Measurements from ENCODE around the gene KIAA1210. TPM values are rescaled to one million over a fixed set of nuclear protein-coding genes. Genes with fewer than 3 reads are reported as not detected.

The KIAA1210 gene
- total and polyA plus RNA-seq, 10 of the 15 experiments (the other 5 are each of a cell fraction or from before 2014, with no cell fraction given), result 0.01 TPM; not detected in 9

DNA sequence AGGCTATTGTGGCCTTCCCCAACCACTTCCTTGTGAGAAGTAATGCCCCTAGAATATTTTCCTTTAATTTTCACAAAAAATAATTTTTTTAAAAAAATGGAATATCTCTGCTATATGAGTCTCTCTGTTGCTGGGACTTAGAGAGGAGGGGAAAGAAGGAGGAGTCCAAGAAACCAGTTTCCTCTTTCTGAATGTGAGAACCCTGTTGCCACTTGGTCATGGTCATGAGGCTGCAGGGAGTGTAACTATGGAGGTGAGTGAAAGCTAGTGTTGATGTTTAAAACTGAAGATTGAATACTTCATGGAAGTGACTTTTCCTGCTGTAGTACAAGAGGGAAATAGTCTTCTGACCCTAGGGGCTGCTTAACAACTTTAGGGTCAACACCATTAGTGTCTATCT, 20.4 kb downstream of the KIAA1210 start:
- ChIA-PET SMC1A (ENCODE audit: uncharacterized antibody, unreplicated experiment) (no interaction called here), RAD21 (ENCODE audit: unreplicated experiment) (no interaction called here), POLR2A (no interaction called here), CTCF (interaction anchor here (2.1 kb wide), 1 partner anchor 12 kb away, joined by 7 read pairs; no protein-coding TSS in a partner anchor)
- Histone ChIP-seq H3K4me1 (ENCODE audit: control insufficient read depth, insufficient read depth, low read length) (no peaks in the 10 kb centered on the region), H3K4me2 (ENCODE audit: control insufficient read depth, insufficient read depth) (no peak overlapping the region), H3K27ac (ENCODE audit: control insufficient read depth, insufficient read depth) (no peak overlapping the region), H3K36me3 (ENCODE audit: control insufficient read depth in 2 of 2, insufficient read depth in 2 of 2, low read length in 1 of 2) (no peaks in the 10 kb centered on the region), H2AFZ (ENCODE audit: control insufficient read depth, low read depth, low read length) (no peak overlapping the region), H4K20me1 (ENCODE audit: control insufficient read depth, insufficient read depth) (no peaks in the 10 kb centered on the region), H3K9ac (ENCODE audit: control insufficient read depth, insufficient read depth, low read length) (no peak overlapping the region), H3K4me3 (no peak overlapping the region), H3K27me3 (replicated peaks in 1 of 2; ENCODE audit: control insufficient read depth in 2 of 2, insufficient read depth in 2 of 2, low read length in 1 of 2) (no peaks in the 10 kb centered on the region), H3K9me3 (replicated peaks; ENCODE audit: control insufficient read depth, insufficient read depth, low read length) (no peaks in the 10 kb centered on the region; the same call in 2 of the 3 replicates), H3K79me2 (ENCODE audit: control insufficient read depth, insufficient read depth, low read length) (no peaks in the 10 kb centered on the region)
- no TSS peak for BruUV-seq (replicated peaks)
- ATAC-seq (no peak), FAIRE-seq (no peak), DNase-seq (ENCODE audit: low read depth, low spot score) (no peak)
- intact Hi-C loops (cut with micrococcal nuclease; ENCODE audit: unreplicated experiment), result no loop called here
- TF ChIP-seq HCFC1 (IDR thresholded peaks at IDR 0.05; ENCODE audit: low read length) (no peak), MEF2A (IDR thresholded peaks at IDR 0.05; ENCODE audit: insufficient read depth, low read depth, low read length) (no peak), CREM (IDR thresholded peaks at IDR 0.05; ENCODE audit: low read depth) (no peak), ZNF622 (IDR thresholded peaks at IDR 0.05) (no peak), POLR2A (IDR thresholded peaks at IDR 0.05; ENCODE audit: low read depth, low read length) (no peak), SREBF1 (IDR thresholded peaks at IDR 0.05; ENCODE audit: low read length) (no peak), POLR2AphosphoS2 (IDR thresholded peaks at IDR 0.05; ENCODE audit: low read depth, low read length) (no peak), CHD2 (IDR thresholded peaks at IDR 0.05; ENCODE audit: borderline replicate concordance, low read depth, low read length) (no peak), TCF3 (IDR thresholded peaks at IDR 0.05; ENCODE audit: borderline replicate concordance, insufficient read depth, low read depth, low read length) (no peak)
- TF ChIP-seq, protein P1, sequence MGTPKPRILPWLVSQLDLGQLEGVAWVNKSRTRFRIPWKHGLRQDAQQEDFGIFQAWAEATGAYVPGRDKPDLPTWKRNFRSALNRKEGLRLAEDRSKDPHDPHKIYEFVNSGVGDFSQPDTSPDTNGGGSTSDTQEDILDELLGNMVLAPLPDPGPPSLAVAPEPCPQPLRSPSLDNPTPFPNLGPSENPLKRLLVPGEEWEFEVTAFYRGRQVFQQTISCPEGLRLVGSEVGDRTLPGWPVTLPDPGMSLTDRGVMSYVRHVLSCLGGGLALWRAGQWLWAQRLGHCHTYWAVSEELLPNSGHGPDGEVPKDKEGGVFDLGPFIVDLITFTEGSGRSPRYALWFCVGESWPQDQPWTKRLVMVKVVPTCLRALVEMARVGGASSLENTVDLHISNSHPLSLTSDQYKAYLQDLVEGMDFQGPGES (IDR thresholded peaks at IDR 0.05), result no peak
- in situ Hi-C loops (cut with MboI), result no loop called here
